ENCODE results near the gene WRNIP1.

DNA sequence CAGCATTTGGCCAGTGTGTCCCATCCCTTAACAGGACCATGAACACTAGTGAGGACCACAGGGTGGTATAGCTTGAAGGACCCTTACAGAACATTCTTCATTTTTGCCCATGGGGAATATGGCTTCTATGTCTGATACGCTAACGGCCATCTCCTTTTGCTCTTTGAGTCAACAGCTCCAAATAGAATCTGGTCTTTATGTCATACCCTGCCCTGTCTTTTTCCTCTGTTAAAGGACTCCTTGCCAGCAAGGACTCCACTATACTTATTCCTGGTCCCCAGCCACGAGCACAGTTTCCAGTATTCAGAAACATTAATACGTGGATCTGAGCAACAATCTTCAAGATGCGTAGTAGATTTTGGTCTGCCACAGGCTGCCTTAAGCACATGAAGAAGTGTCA lies 53.9 kb downstream of the WRNIP1 start:
- TF ChIP-seq, protein P1, sequence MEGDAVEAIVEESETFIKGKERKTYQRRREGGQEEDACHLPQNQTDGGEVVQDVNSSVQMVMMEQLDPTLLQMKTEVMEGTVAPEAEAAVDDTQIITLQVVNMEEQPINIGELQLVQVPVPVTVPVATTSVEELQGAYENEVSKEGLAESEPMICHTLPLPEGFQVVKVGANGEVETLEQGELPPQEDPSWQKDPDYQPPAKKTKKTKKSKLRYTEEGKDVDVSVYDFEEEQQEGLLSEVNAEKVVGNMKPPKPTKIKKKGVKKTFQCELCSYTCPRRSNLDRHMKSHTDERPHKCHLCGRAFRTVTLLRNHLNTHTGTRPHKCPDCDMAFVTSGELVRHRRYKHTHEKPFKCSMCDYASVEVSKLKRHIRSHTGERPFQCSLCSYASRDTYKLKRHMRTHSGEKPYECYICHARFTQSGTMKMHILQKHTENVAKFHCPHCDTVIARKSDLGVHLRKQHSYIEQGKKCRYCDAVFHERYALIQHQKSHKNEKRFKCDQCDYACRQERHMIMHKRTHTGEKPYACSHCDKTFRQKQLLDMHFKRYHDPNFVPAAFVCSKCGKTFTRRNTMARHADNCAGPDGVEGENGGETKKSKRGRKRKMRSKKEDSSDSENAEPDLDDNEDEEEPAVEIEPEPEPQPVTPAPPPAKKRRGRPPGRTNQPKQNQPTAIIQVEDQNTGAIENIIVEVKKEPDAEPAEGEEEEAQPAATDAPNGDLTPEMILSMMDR (IDR thresholded peaks at IDR 0.05): no peak
- TF ChIP-seq POLR2A (IDR thresholded peaks at IDR 0.05): no peak
